GM12891 (cell line): ENCODE data around the gene CDK2.

Experiments used
- POLR2A ChIP-seq: IDR thresholded peaks from 2 replicates; pipeline ENCODE4 v1.6.1; 2011; ENCODE audit warnings: low read depth, low read length, control low read depth
- POLR2AphosphoS5 ChIP-seq: IDR thresholded peaks from 2 replicates; pipeline ENCODE4 v1.6.1; 2011; ENCODE audit warnings: low read depth, low read length, control low read depth
- SPI1 ChIP-seq: IDR thresholded peaks from 2 replicates; pipeline ENCODE4 v1.6.1; 2011; ENCODE audit warnings: low read depth, low read length, control low read depth
- TAF1 ChIP-seq: IDR thresholded peaks from 2 replicates; pipeline ENCODE4 v1.6.1; 2011; ENCODE audit warnings: low read depth, low read length, control low read depth

GRCh38 chr12:55974308-55974730 is 7.7 kb downstream of the CDK2 start:
- no peak for TF ChIP-seq POLR2A
- peak; percentile 5; the same call in 1 of the 2 replicates for TF ChIP-seq POLR2AphosphoS5
- TF ChIP-seq TAF1: no peak; the same call in 1 of the 2 replicates
- TF ChIP-seq SPI1: no peak
